BE2C (cell line): ENCODE measurements around the gene ABCA7.
A peak's percentile ranks its signal among the peaks of the same experiment; 100 is the strongest.

Experiments
- DNase-seq: peaks from one replicate; pipeline ENCODE4 v3.0.0-alpha.2; 2020
- H3K27me3 ChIP-seq: fragments of 250-450 bp; sonication (Bioruptor Pico); 2 replicates; pipeline ENCODE4 v1.5.1; 2020; ENCODE audit warnings: mild to moderate bottlenecking
- H3K36me3 ChIP-seq: fragments of 250-450 bp; sonication (Bioruptor Pico); 2 replicates; pipeline ENCODE4 v1.5.1; 2020; ENCODE audit warnings: mild to moderate bottlenecking
- H3K4me1 ChIP-seq: fragments of 250-450 bp; sonication (Bioruptor Pico); 2 replicates; pipeline ENCODE4 v1.5.1; 2020
- H3K4me3 ChIP-seq: 2 replicates; pipeline ENCODE4 v1.5.1; 2011; ENCODE audit warnings: low read depth, low read length
- H3K9me3 ChIP-seq: fragments of 250-450 bp; sonication (Bioruptor Pico); 2 replicates; pipeline ENCODE4 v1.5.1; 2020
- TF ChIP-seq, protein P1 (sequence below): IDR thresholded peaks from 2 replicates; pipeline ENCODE4 v1.5.1; 2012; ENCODE audit warnings: mild to moderate bottlenecking, low read depth, low read length

ABCA7 gene

DNA sequence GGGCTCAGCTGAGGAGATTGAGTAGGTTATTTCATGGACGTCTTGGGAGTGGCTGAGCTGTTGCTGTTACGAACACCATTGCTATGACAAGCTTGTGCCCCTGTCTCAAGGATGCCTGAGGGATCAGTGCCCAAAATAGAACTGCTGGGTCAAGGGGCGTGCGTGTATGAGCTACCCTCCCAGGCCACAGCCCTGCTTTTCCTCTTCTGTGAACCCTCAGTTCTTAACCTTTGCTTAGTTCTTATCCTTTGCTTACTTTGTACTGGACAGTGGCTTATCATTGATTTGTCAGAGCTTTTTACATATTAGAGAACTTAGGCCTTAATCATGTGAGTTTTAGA is 36.1 kb downstream of the ABCA7 start:
- H3K27me3 ChIP-seq = peaks cover 18% of the 10 kb centered on the region
- no peak overlapping the region for H3K4me3 ChIP-seq
- H3K9me3 ChIP-seq = 0 out of 2 replicates have a peak, but pooled peaks cover under 1% of the 10 kb centered on the region
- no peak for DNase-seq
- TF ChIP-seq, protein P1, sequence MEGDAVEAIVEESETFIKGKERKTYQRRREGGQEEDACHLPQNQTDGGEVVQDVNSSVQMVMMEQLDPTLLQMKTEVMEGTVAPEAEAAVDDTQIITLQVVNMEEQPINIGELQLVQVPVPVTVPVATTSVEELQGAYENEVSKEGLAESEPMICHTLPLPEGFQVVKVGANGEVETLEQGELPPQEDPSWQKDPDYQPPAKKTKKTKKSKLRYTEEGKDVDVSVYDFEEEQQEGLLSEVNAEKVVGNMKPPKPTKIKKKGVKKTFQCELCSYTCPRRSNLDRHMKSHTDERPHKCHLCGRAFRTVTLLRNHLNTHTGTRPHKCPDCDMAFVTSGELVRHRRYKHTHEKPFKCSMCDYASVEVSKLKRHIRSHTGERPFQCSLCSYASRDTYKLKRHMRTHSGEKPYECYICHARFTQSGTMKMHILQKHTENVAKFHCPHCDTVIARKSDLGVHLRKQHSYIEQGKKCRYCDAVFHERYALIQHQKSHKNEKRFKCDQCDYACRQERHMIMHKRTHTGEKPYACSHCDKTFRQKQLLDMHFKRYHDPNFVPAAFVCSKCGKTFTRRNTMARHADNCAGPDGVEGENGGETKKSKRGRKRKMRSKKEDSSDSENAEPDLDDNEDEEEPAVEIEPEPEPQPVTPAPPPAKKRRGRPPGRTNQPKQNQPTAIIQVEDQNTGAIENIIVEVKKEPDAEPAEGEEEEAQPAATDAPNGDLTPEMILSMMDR = no peak
- H3K4me1 ChIP-seq = 0 out of 2 replicates have a peak, but pooled peaks cover 4% of the 10 kb centered on the region
- H3K36me3 ChIP-seq = no peaks in the 10 kb centered on the region

DNA sequence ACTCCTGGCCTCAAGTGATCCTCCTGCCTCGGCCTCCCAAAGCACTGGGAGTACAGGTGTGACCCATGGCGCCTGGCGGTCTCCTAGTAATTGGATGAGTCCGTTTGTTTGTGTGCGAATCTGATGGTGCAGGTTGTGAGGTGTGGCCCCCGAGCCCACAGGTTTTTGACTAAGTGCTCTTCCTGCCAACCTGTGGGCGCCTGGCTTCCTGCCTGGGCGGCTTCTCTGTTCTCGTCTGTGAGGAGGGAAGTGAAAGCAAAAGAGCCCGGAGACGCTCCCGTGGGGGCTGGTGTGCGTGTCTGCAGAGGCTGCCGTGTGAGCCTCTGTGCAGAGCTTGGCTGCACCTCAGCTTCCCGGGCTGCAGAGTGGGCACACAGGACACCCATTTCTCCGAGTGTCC is 37.0 kb downstream of the ABCA7 start:
- no peaks in the 10 kb centered on the region for H3K36me3 ChIP-seq
- H3K27me3 ChIP-seq = peaks cover 8% of the 10 kb centered on the region
- DNase-seq = peak; percentile 14
- H3K4me1 ChIP-seq = 0 out of 2 replicates have a peak, but pooled peaks cover 4% of the 10 kb centered on the region
- no peak overlapping the region for H3K4me3 ChIP-seq
- H3K9me3 ChIP-seq = no peaks in the 10 kb centered on the region
- TF ChIP-seq, protein P1 = no peak

DNA sequence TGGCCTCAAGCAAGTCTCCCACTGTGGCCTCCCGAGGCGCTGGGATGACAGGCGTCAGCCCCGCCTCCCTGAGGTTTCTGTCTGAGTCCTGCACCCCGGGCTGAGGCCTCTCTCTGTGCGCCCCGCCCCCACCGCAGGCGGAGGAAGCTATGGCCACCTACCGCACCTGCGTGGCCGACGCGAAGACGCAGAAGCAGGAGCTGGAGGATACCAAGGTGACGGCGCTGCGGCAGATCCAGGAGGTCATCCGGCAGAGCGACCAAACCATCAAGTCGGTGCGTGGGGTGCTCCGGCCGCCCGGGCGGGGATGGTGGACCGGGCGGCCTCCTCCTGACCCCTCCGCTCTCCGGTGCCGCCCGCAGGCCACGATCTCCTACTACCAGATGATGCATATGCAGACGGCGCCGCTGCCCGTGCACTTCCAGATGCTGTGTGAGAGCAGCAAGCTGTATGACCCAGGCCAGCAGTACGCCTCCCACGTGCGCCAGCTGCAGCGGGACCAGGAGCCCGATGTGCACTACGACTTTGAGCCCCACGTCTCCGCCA is 39.7 kb downstream of the ABCA7 start:
- H3K36me3 ChIP-seq = no peaks in the 10 kb centered on the region
- TF ChIP-seq, protein P1 = 0 out of 2 replicates have a peak, but pooled peaks have one; percentile 13
- DNase-seq = peak; percentile 72
- peaks cover 4% of the 10 kb centered on the region; the same call in 1 of the 2 replicates for H3K4me1 ChIP-seq
- peaks cover 7% of the 10 kb centered on the region for H3K27me3 ChIP-seq
- no peaks in the 10 kb centered on the region for H3K9me3 ChIP-seq
- H3K4me3 ChIP-seq = no peak overlapping the region

DNA sequence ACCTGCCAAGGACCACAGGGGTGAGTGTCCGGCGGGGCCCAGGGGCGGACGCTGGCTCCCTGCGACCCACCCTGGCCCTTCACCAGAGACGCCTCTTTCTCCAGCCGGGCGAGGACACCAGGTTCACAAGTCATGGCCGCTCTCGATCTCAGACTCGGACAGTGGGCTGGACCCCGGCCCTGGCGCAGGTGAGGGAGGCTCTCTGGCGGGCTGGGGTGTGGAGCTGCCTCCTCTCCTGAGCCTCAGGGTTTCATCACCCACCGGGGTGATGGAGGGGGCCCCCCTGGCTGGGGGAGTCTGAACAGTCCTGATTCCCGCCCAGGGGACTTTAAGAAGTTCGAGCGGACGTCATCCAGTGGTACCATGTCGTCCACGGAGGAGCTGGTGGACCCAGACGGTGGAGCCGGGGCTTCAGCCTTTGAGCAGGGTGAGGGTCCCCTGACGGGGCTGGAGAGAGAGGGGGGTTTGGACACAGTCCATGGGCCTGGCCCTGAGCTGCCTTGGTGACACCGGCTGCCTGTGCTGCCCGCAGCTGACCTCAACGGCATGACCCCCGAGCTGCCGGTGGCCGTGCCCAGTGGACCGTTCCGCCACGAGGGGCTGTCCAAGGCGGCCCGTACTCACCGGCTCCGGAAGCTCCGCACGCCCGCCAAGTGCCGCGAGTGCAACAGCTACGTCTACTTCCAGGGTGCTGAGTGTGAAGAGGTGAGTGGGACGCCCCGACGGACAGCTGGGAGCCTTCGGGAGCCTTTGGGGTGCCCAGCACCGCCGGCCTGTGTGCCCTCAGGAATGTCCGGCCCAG is 40.7 kb downstream of the ABCA7 start:
- H3K9me3 ChIP-seq = no peaks in the 10 kb centered on the region
- no peaks in the 10 kb centered on the region for H3K36me3 ChIP-seq
- peak; percentile 14 for DNase-seq
- H3K4me3 ChIP-seq = no peak overlapping the region
- H3K4me1 ChIP-seq = peaks cover 4% of the 10 kb centered on the region; the same call in 1 of the 2 replicates
- TF ChIP-seq, protein P1 = no peak
- peaks cover 16% of the 10 kb centered on the region for H3K27me3 ChIP-seq

DNA sequence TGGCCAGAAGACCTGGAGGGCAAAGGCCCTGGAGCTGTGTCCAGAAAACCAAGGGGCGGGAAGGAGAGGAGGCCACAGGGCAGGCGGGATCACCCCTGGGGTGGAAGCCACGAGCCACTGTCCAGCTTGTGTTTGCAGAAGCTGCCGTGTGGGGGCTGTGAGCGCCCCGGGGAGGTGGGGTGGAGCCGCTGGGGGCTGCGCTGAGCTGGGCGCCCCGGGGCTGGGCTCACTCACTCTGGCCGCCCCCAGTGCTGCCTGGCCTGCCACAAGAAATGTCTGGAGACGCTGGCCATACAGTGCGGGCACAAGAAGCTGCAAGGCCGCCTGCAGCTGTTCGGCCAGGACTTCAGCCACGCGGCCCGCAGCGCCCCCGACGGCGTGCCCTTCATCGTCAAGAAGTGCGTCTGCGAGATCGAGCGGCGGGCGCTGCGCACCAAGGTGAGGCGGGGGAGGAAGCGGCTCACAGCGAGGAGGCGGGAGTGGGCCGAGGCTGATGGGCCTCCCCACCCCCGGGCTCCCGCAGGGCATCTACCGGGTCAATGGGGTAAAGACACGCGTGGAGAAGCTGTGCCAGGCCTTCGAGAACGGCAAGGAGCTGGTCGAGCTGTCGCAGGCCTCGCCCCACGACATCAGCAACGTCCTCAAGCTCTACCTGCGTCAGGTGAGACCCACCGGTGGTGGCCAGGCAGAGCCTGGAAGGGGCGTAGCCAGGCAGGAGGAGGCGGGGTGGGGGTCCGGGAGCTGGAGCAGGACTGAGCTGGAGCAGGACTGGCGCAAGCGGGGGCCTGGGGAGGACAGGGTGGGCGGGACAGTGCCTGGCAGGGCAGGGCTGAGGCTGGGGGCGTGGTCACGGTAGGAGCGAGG is 41.6 kb downstream of the ABCA7 start:
- no peaks in the 10 kb centered on the region for H3K9me3 ChIP-seq
- H3K4me1 ChIP-seq = peaks cover 4% of the 10 kb centered on the region; the same call in 1 of the 2 replicates
- H3K36me3 ChIP-seq = no peaks in the 10 kb centered on the region
- peaks cover 17% of the 10 kb centered on the region for H3K27me3 ChIP-seq
- DNase-seq = peak; percentile 65
- peak overlapping the region; percentile 14; the same call in 1 of the 2 replicates for H3K4me3 ChIP-seq
- TF ChIP-seq, protein P1 = 0 out of 2 replicates have a peak, but pooled peaks have one; percentile 16
